ENCODE results near the gene SVEP1. TPM values are rescaled to one million over a fixed set of nuclear protein-coding genes. Genes with fewer than 3 reads are reported as not detected.

Gene SVEP1
- total RNA-seq, 2 donors from 2014 or later, result not detected

DNA sequence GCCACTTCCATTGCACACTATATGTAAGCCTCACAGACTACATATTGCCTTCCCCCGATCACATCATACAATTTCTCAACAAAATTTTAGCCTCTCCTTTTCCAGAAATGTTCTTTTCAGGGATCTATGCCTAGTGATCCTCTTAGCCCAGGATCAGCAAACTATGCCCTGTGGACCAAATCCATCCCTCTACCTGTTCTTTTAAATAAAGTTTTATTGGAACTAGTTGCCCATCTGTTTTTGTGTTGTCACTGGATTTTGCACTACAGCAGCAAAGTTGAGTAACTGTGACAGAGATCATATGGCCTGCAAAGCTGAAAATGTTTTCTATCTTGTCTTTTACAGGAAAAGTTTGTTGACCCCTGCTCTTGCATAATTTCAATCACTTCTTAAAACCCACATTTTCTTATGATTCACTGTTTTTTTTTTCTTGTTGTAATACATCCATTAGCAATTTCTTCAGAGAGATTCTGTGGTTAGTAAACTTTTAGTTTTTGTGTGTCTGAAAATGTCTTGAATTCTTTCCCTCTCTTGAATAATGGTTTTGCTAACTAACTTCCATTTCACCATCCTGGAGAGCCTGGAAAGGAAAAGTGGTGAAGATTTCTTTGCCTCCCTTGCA lies 248.9 kb downstream of the SVEP1 start:
- no peak for ATAC-seq (replicated peaks in 1 of 2)
- no peak overlapping the region for H3K27ac Mint-ChIP-seq

DNA sequence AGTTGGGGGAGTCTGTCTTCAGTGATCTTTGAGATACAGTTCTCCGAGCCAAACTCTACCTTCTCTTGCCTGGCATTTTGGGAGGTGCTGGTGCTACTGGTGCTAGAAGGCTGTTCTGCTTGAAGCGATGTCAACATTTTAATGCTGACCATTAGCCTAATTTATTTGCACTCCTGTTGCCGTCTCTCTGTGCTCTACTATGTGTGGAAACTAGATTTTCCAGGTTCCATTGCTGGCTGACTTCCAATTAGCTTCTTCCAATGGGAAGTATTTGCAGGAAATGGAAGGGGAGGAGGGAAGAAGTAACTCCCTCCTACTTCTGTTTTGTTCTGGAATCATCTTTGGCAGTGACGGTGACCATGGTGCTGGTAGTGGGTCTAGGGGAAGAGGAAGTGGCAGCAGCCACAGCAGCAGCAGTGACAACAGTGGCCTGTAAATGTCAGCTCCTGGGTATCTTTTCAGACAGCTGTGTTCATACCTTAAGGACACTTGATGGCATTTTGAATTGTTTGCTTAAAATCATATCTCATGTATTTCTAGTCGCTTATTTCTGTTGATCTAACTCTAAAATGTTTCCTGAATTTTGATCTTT lies 249.8 kb downstream of the SVEP1 start:
- no peak for DNase-seq
- H3K4me3 Mint-ChIP-seq, result no peak overlapping the region
- H3K36me3 Mint-ChIP-seq (ENCODE audit: insufficient read depth in 2 of 2), result no peaks in the 10 kb centered on the region
- no peak for ATAC-seq (replicated peaks in 1 of 2)
- no peaks in the 10 kb centered on the region for H3K27me3 Mint-ChIP-seq (ENCODE audit: low read depth)
- H3K27ac Mint-ChIP-seq, result no peak overlapping the region
- H3K4me1 Mint-ChIP-seq (ENCODE audit: low read depth), result peaks cover 6% of the 10 kb centered on the region
- no peaks in the 10 kb centered on the region for H3K9me3 Mint-ChIP-seq

More for the DNA sequence above, 248.9 kb downstream of the SVEP1 start:
- H3K4me3 Mint-ChIP-seq, result no peak overlapping the region
- peaks cover 6% of the 10 kb centered on the region for H3K4me1 Mint-ChIP-seq (ENCODE audit: low read depth)
- no peaks in the 10 kb centered on the region for H3K36me3 Mint-ChIP-seq (ENCODE audit: insufficient read depth in 2 of 2)
- no peak for DNase-seq
- H3K27me3 Mint-ChIP-seq (ENCODE audit: low read depth), result no peaks in the 10 kb centered on the region
- no peaks in the 10 kb centered on the region for H3K9me3 Mint-ChIP-seq

DNA sequence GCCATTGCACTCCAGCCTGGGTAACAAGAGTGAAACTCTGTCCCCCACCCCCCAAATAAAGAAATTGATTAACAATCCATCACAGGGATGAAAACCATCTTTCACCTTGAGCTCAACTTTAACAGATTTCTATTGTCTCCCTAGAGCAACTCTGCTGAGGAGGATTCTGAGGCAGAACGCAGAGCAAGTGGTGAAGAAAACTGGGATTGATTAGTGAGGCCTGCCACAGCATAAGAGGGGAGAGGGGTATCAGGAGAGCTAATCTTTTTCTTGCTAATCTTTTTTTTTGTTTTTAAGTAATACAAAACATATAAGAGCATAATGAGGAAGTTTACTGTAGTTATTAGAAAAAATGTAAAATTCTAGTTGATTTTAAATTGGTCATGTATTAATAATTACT lies 250.8 kb downstream of the SVEP1 start:
- Mint-ChIP-seq H3K4me3 (no peak overlapping the region), H3K27me3 (ENCODE audit: low read depth) (no peaks in the 10 kb centered on the region), H3K4me1 (ENCODE audit: low read depth) (peaks cover 6% of the 10 kb centered on the region), H3K9me3 (no peaks in the 10 kb centered on the region), H3K36me3 (ENCODE audit: insufficient read depth in 2 of 2) (no peaks in the 10 kb centered on the region), H3K27ac (no peak overlapping the region)
- ATAC-seq (replicated peaks in 1 of 2), result no peak
- no peak for DNase-seq

DNA sequence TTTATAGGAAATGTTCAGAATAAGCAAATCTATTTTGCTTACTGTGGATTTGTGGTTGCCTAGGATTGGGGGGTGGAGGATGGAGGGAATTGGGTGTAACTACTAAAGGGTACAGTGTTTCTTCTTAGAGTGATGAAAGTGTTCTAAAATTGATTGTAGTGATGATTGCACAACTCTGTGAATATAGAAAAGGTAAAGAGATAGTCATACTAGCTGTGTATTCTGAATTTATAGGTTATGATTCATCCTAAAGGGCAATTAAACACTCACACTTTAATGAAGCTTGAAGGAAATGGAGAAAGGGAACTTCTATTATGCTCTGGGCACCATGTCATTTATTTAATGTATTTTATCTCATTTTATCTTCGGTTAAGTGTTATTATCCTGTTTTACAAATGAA lies 251.8 kb downstream of the SVEP1 start:
- H3K27ac Mint-ChIP-seq, result no peak overlapping the region
- peaks cover 6% of the 10 kb centered on the region for H3K27me3 Mint-ChIP-seq (ENCODE audit: low read depth)
- DNase-seq (no peak), ATAC-seq (replicated peaks in 1 of 2) (no peak)
- H3K4me1 Mint-ChIP-seq (ENCODE audit: low read depth), result peaks cover 6% of the 10 kb centered on the region
- no peaks in the 10 kb centered on the region for H3K36me3 Mint-ChIP-seq (ENCODE audit: insufficient read depth in 2 of 2)
- H3K4me3 Mint-ChIP-seq, result no peak overlapping the region
- H3K9me3 Mint-ChIP-seq, result no peaks in the 10 kb centered on the region

DNA sequence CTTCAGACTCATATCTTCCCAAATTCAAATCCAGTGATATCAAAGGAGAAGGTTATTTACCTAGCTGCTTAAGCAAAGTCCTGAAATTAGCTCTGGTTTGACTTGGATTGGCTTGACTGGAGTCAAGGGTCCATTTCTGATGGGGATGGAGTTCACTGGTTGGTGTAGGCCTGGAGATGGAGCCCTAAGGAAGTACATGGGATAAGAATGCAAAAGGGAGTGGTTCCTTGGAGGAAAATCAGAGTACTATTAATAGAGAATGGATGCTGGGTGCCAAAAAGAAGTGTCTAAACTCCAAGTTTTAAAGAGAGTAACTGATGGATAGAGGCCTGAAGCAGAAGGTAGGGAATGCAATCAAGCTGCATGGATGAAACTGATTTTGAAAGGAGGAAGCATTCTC lies 255.7 kb downstream of the SVEP1 start:
- no peak for ATAC-seq (replicated peaks in 1 of 2)
- Mint-ChIP-seq H3K27me3 (ENCODE audit: low read depth) (peaks cover 10% of the 10 kb centered on the region), H3K4me3 (no peak overlapping the region), H3K27ac (no peak overlapping the region), H3K9me3 (no peaks in the 10 kb centered on the region), H3K4me1 (ENCODE audit: low read depth) (no peaks in the 10 kb centered on the region), H3K36me3 (ENCODE audit: insufficient read depth in 2 of 2) (no peaks in the 10 kb centered on the region)
- DNase-seq, result no peak

DNA sequence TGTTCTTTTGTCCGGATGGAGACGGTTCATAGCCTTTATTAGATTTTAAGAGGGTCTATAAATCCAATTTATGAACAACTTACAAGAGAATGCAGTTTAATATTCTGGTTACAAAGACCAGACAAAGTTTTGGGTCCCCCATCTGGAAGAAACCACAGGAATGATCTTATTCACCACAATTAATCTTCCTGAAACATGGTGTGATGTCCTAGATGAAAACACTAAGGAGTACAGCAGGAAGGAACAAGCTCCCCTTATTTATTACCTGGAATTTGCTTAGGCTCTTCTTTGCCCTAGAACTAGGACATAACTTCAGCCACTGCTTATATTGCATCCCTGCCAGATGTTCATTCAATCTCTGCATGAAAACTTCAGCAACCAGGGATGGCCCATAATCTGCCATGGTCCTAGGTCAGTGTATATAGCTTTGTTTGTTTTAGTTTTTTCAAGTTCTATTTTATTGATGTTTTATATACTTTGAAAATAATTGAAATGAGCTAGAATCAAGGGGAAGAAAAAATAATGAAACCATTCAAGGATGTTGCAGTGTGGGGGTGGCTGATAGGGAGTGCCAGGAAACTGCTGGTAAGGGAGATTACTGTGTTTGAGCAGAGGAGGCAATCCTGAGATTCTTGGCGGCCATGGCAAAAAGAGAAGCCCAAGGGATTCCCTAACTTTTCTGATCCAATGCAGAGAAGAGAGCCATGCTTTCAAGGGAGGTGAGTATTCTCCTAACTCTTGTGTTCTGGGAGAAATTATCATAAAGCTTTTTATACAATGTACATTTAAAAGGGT lies 258.7 kb downstream of the SVEP1 start:
- H3K27ac Mint-ChIP-seq, result no peak overlapping the region
- no peak overlapping the region for H3K4me3 Mint-ChIP-seq
- peaks cover 10% of the 10 kb centered on the region for H3K27me3 Mint-ChIP-seq (ENCODE audit: low read depth)
- peaks cover 9% of the 10 kb centered on the region for H3K4me1 Mint-ChIP-seq (ENCODE audit: low read depth)
- no peaks in the 10 kb centered on the region for H3K36me3 Mint-ChIP-seq (ENCODE audit: insufficient read depth in 2 of 2)
- DNase-seq, result no peak
- no peak for ATAC-seq (replicated peaks in 1 of 2)
- H3K9me3 Mint-ChIP-seq, result no peaks in the 10 kb centered on the region

DNA sequence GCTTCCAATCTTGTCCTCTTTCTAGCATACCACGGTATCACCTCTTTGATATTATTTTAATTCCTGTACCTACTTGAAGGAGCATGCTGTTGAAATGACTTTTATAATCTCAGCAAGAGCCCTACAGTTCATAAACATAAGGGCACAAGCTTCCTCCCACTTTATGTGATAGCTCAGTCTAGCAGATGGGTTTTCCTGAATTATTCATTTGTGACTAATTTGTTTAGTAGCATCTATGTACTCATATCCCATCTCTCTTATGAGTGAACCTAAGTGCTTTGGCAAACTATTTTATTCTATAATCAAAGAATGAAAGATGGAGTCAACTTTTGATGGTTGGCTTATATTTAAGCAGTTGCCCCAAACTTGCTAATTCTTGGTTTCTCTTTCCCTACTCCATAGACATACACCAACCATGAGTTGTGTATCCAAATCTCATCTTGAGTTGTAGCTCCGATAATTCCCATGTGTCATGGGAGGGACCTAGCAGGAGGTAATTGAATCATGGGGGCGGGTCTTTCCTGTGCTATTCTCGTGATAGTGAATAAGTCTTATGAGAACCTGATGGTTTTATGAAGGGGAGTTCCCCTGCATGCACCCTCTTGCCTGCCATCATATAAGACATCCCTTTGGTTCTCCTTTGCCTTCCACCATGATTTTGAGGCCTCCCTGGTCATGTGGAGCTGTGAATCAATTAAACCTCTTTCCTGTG lies 259.6 kb downstream of the SVEP1 start:
- no peak overlapping the region for H3K27ac Mint-ChIP-seq
- H3K27me3 Mint-ChIP-seq (ENCODE audit: low read depth), result peaks cover 10% of the 10 kb centered on the region
- peak; percentile 1 to 3 for DNase-seq
- no peak overlapping the region for H3K4me3 Mint-ChIP-seq
- H3K9me3 Mint-ChIP-seq, result no peaks in the 10 kb centered on the region
- H3K36me3 Mint-ChIP-seq (ENCODE audit: insufficient read depth in 2 of 2), result no peaks in the 10 kb centered on the region
- H3K4me1 Mint-ChIP-seq (ENCODE audit: low read depth), result peaks cover 9% of the 10 kb centered on the region
- ATAC-seq (replicated peaks in 1 of 2), result peak; percentile 31 to 89

DNA sequence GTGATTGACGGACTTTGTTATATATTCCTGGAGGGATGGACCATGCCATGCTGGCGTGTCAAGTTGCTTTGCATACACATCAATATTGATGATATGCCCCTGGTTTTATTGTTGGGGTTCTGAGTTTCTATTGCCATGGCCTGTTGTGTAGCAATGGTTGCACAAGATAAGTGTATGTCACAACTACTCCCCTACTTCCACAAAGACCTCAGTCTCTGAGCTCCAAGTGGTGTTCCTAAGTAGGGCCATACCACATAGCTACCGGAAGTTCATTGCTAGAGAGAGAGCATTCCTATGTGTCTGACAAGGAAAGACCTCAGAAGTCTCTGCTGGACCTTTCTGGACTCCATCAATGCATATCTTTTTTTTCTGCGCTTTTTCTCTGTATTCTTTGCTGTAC lies 261.6 kb downstream of the SVEP1 start:
- Mint-ChIP-seq H3K36me3 (ENCODE audit: insufficient read depth in 2 of 2) (peaks cover 0 to 1% of the 10 kb centered on the region in 2 donors), H3K27ac (no peak overlapping the region), H3K27me3 (ENCODE audit: low read depth) (peaks cover 6% of the 10 kb centered on the region), H3K4me1 (ENCODE audit: low read depth) (peaks cover 9% of the 10 kb centered on the region), H3K4me3 (no peak overlapping the region), H3K9me3 (peaks cover 0 to 2% of the 10 kb centered on the region in 2 donors)
- ATAC-seq (replicated peaks in 1 of 2), result no peak
- no peak for DNase-seq

DNA sequence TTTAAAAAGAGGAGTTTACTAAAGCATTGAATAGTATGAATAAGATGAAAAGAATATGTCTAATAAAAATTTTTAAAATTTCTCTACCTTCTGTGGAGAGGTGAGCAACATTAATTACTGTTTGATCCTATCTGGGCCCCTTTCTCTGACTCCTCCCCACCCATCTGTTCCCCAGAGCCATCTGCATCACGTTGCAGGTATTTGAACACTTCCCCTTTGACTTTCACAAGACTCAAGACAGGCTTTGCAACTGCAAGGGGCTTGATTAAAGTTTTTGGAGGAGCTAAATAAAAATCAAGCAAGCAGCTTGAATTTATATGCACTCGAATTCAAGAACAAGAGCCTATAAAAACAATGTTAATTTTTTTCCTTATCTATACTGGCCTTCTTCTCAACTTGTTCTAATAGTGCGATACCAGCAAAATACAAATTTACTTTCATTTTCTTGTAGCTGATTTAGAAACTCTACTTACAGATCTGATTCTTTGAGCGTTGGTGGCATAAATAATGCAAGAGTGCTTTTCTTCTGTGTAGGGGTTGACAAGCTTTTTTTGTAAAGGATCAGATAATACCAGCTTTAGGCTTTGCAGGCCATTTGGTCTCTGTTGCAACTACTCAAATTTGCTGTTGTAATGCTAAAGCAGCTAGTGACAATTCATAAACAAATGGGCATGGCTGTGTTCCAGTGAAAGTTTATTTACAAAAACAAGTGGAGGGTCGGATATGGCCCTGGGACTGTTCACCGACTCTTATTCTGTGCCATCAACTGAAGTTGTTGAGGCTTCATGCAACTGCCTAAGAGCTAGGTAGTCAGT lies 263.1 kb downstream of the SVEP1 start:
- Mint-ChIP-seq H3K36me3 (ENCODE audit: insufficient read depth in 2 of 2) (peaks cover 0 to 1% of the 10 kb centered on the region in 2 donors), H3K27me3 (ENCODE audit: low read depth) (no peaks in the 10 kb centered on the region), H3K9me3 (peaks cover 0 to 4% of the 10 kb centered on the region in 2 donors), H3K4me3 (peak overlapping the region; percentile 53 to 77), H3K27ac (no peak overlapping the region), H3K4me1 (ENCODE audit: low read depth) (peaks cover 9% of the 10 kb centered on the region)
- ATAC-seq (replicated peaks in 1 of 2), result no peak
- DNase-seq, result no peak

Other genes starting within 250 kb of the SVEP1 start
- gene TXNDC8, start 241.9 kb downstream of the SVEP1 start, total RNA-seq, result not detected
- not detected for gene MUSK, start 89.0 kb upstream of the SVEP1 start, total RNA-seq

Data from activated T-cell treated with anti-CD3 and anti-CD28 coated beads, Interleukin-2, amount 50 U/mL, for 72 hours (primary cell).